Liver (tissue), 9 donors: ENCODE results near the gene BRD3OS. TPM values are rescaled to one million over a fixed set of nuclear protein-coding genes. Genes with fewer than 3 reads are reported as not detected.

Source experiments
- DNase-seq: peaks from one replicate; pipeline ENCODE4 v3.0.0-alpha.2; 2017; ENCODE audit warnings: low spot score
- H3K27ac ChIP-seq, 2 donors: one replicate each; pipeline ENCODE4 v1.7.0; 2013; ENCODE audit warnings: inconsistent platforms in 2 of 2, low read length in 2 of 2, control low read depth in 1 of 2, low read depth in 1 of 2, mild to moderate bottlenecking in 1 of 2
- H3K27me3 ChIP-seq, 4 donors: one replicate each; pipeline versions ENCODE4 v1.6.1 to v1.7.0; 2013; ENCODE audit warnings: low read length in 3 of 4, inconsistent platforms in 1 of 4, mild to moderate bottlenecking in 1 of 4, moderate library complexity in 1 of 4; ENCODE audit not compliant: control insufficient read depth in 4 of 4, insufficient read depth in 4 of 4
- H3K36me3 ChIP-seq, 4 donors: one replicate each; pipeline versions ENCODE4 v1.6.1 to v1.7.0; 2013; ENCODE audit warnings: low read length in 3 of 4, mild to moderate bottlenecking in 3 of 4, low read depth in 1 of 4, moderate library complexity in 1 of 4; ENCODE audit not compliant: control insufficient read depth in 4 of 4, insufficient read depth in 3 of 4
- H3K4me1 ChIP-seq, 4 donors: one replicate each; pipeline versions ENCODE4 v1.6.1 to v1.7.0; 2013; ENCODE audit warnings: low read length in 3 of 4, mild to moderate bottlenecking in 3 of 4, moderate library complexity in 1 of 4; ENCODE audit not compliant: control insufficient read depth in 4 of 4, insufficient read depth in 4 of 4
- H3K4me3 ChIP-seq, 3 donors: one replicate each; pipeline versions ENCODE4 v1.6.1 to v1.7.0; 2013; ENCODE audit warnings: low read length in 3 of 3, control low read depth in 1 of 3, low read depth in 1 of 3, mild to moderate bottlenecking in 1 of 3
- H3K9ac ChIP-seq, 2 donors: one replicate each; pipeline ENCODE4 v1.7.0; 2013; ENCODE audit warnings: low read length in 2 of 2, mild to moderate bottlenecking in 2 of 2, moderate library complexity in 2 of 2, control low read depth in 1 of 2, low read depth in 1 of 2
- H3K9me3 ChIP-seq, 4 donors: one replicate each; pipeline versions ENCODE4 v1.6.1 to v1.7.0; 2013; ENCODE audit warnings: low read length in 3 of 4; ENCODE audit not compliant: control insufficient read depth in 4 of 4
- EGR1 ChIP-seq, 2 donors: IDR thresholded peaks; 2 replicates each; pipeline ENCODE4 v1.6.1; 2016 to 2018; ENCODE audit warnings: antibody characterized with exemption in 2 of 2, low read depth in 2 of 2
- FOXA1 ChIP-seq: IDR thresholded peaks from 2 replicates; pipeline ENCODE4 v1.6.1; 2016; ENCODE audit warnings: antibody characterized with exemption
- FOXA2 ChIP-seq: IDR thresholded peaks from 2 replicates; pipeline ENCODE4 v1.6.1; 2016; ENCODE audit warnings: antibody characterized with exemption
- GABPA ChIP-seq, 2 donors: IDR thresholded peaks in 1 of 2; conservative IDR thresholded peaks in 1 of 2; 2 replicates each; pipeline ENCODE4 v1.6.1; 2016; ENCODE audit warnings: antibody characterized with exemption in 2 of 2, mild to moderate bottlenecking in 1 of 2, moderate library complexity in 1 of 2
- HNF4A ChIP-seq, 2 donors: conservative IDR thresholded peaks; 2 replicates each; pipeline ENCODE4 v1.6.1; 2016; ENCODE audit warnings: antibody characterized with exemption in 2 of 2, mild to moderate bottlenecking in 2 of 2
- HNF4G ChIP-seq: IDR thresholded peaks from 2 replicates; pipeline ENCODE4 v1.6.1; 2016; ENCODE audit warnings: antibody characterized with exemption
- JUND ChIP-seq, 2 donors: IDR thresholded peaks; 2 replicates each; pipeline ENCODE4 v1.6.1; 2016; ENCODE audit warnings: antibody characterized with exemption in 2 of 2
- NR2F2 ChIP-seq: IDR thresholded peaks from 2 replicates; pipeline ENCODE4 v1.6.1; 2016; ENCODE audit warnings: antibody characterized with exemption
- RAD21 ChIP-seq, 2 donors: IDR thresholded peaks; 2 replicates each; pipeline ENCODE4 v1.6.1; 2016; ENCODE audit warnings: antibody characterized with exemption in 2 of 2, mild to moderate bottlenecking in 2 of 2
- RXRA ChIP-seq, 2 donors: IDR thresholded peaks; 2 replicates each; pipeline ENCODE4 v1.6.1; 2017 to 2018; ENCODE audit warnings: antibody characterized with exemption in 2 of 2, mild to moderate bottlenecking in 1 of 2
- SP1 ChIP-seq: IDR thresholded peaks from 2 replicates; pipeline ENCODE4 v1.6.1; 2018; ENCODE audit warnings: antibody characterized with exemption, mild to moderate bottlenecking
- TAF1 ChIP-seq: conservative IDR thresholded peaks from 2 replicates; pipeline ENCODE4 v1.6.1; 2016; ENCODE audit warnings: antibody characterized with exemption, mild to moderate bottlenecking
- YY1 ChIP-seq: IDR thresholded peaks from 2 replicates; pipeline ENCODE4 v1.6.1; 2016; ENCODE audit warnings: antibody characterized with exemption, mild to moderate bottlenecking
- ZBTB33 ChIP-seq: IDR thresholded peaks from 2 replicates; pipeline ENCODE4 v1.6.1; 2016; ENCODE audit warnings: antibody characterized with exemption
- WGBS: extraction: QIAGEN DNeasy Blood & Tissue Kit; methylation state at CpG from one replicate; pipeline ENCODE4 v1.1.7; 2013; 5-methylcytosine and 5-hydroxymethylcytosine counted together
- polyA plus RNA-seq, 2 donors: library from polyadenylated mRNA; stranded (reverse) in 1 of 2; unstranded in 1 of 2; fragments of 200-250 nt in 1 of 2; fragments of >200 nt in 1 of 2; fragmentation: Nextera tagmentation in 1 of 2; extraction: Ambion mirVana in 1 of 2; gene quantifications; one replicate each; pipeline versions ENCODE4 v1.2.1 to v1.2.3, GENCODE V29; 2013 to 2015
- total RNA-seq, 2 donors: library from RNA; depleted of rRNA; stranded (reverse); fragments of >200 nt; gene quantifications; one replicate each; pipeline ENCODE4 v1.2.3, GENCODE V29; 2014
- TF ChIP-seq, protein P1 (sequence below): IDR thresholded peaks from 2 replicates; pipeline ENCODE4 v1.6.1; 2016; ENCODE audit warnings: antibody characterized with exemption, mild to moderate bottlenecking
- TF ChIP-seq, protein P2 (sequence below): fragments of 150-350 bp; IDR thresholded peaks from 2 replicates; pipeline ENCODE4 v1.5.1; 2017; ENCODE audit warnings: improper control_type of control experiment, low read depth, low read length; ENCODE audit not compliant: missing input control
- donor health status: healthy.
- donor health status: healthy.
- donor health status: healthy.
- donor health status: healthy.
- donor health status: healthy.

Gene BRD3OS
- total and polyA plus RNA-seq, 4 donors, result 2.1 to 5.1 (median 2.9) TPM

GRCh38 chr9:134065612-134066419 is 40.5 kb downstream of the BRD3OS start:
- Histone ChIP-seq H3K27ac (peak overlapping the region; percentile 56 to 73), H3K36me3 (no peaks in the 10 kb centered on the region), H3K4me3 (peak overlapping the region; percentile 27 to 92 (median 82)), H3K9ac (peak overlapping the region; percentile 87 to 89), H3K27me3 (no peaks in the 10 kb centered on the region), H3K9me3 (no peaks in the 10 kb centered on the region), H3K4me1 (peaks cover 8 to 43% (median 24%) of the 10 kb centered on the region in 4 donors)
- peak; percentile 45 for DNase-seq
- WGBS, result 19% methylated on average over 28 of the region's 28 CpGs
- TF ChIP-seq, protein P1, sequence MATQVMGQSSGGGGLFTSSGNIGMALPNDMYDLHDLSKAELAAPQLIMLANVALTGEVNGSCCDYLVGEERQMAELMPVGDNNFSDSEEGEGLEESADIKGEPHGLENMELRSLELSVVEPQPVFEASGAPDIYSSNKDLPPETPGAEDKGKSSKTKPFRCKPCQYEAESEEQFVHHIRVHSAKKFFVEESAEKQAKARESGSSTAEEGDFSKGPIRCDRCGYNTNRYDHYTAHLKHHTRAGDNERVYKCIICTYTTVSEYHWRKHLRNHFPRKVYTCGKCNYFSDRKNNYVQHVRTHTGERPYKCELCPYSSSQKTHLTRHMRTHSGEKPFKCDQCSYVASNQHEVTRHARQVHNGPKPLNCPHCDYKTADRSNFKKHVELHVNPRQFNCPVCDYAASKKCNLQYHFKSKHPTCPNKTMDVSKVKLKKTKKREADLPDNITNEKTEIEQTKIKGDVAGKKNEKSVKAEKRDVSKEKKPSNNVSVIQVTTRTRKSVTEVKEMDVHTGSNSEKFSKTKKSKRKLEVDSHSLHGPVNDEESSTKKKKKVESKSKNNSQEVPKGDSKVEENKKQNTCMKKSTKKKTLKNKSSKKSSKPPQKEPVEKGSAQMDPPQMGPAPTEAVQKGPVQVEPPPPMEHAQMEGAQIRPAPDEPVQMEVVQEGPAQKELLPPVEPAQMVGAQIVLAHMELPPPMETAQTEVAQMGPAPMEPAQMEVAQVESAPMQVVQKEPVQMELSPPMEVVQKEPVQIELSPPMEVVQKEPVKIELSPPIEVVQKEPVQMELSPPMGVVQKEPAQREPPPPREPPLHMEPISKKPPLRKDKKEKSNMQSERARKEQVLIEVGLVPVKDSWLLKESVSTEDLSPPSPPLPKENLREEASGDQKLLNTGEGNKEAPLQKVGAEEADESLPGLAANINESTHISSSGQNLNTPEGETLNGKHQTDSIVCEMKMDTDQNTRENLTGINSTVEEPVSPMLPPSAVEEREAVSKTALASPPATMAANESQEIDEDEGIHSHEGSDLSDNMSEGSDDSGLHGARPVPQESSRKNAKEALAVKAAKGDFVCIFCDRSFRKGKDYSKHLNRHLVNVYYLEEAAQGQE, result no peak
- TF ChIP-seq TAF1, result no peak
- TF ChIP-seq, protein P2, sequence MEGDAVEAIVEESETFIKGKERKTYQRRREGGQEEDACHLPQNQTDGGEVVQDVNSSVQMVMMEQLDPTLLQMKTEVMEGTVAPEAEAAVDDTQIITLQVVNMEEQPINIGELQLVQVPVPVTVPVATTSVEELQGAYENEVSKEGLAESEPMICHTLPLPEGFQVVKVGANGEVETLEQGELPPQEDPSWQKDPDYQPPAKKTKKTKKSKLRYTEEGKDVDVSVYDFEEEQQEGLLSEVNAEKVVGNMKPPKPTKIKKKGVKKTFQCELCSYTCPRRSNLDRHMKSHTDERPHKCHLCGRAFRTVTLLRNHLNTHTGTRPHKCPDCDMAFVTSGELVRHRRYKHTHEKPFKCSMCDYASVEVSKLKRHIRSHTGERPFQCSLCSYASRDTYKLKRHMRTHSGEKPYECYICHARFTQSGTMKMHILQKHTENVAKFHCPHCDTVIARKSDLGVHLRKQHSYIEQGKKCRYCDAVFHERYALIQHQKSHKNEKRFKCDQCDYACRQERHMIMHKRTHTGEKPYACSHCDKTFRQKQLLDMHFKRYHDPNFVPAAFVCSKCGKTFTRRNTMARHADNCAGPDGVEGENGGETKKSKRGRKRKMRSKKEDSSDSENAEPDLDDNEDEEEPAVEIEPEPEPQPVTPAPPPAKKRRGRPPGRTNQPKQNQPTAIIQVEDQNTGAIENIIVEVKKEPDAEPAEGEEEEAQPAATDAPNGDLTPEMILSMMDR, result no peak
- peak in 1 of 2 donors; percentile 15 for TF ChIP-seq HNF4A (conservative IDR thresholded peaks at IDR 0.05)
- peak in 1 of 2 donors; percentile 7 for TF ChIP-seq RAD21 (IDR thresholded peaks at IDR 0.05)
- TF ChIP-seq FOXA1, result no peak
- peak in 1 of 2 donors; percentile 37 for TF ChIP-seq RXRA (IDR thresholded peaks at IDR 0.05)
- no peak for TF ChIP-seq NR2F2
- TF ChIP-seq ZBTB33, result no peak
- no peak for TF ChIP-seq GABPA (IDR thresholded peaks at IDR 0.05 in 1 of 2, conservative IDR thresholded peaks at IDR 0.05 in 1 of 2)
- TF ChIP-seq EGR1 (IDR thresholded peaks at IDR 0.05; ENCODE audit: low read depth in 2 of 2), result no peak
- TF ChIP-seq HNF4G, result no peak
- peak; percentile 69 for TF ChIP-seq YY1
- TF ChIP-seq SP1, result no peak
- no peak for TF ChIP-seq JUND (IDR thresholded peaks at IDR 0.05)
- no peak for TF ChIP-seq FOXA2

DNA sequence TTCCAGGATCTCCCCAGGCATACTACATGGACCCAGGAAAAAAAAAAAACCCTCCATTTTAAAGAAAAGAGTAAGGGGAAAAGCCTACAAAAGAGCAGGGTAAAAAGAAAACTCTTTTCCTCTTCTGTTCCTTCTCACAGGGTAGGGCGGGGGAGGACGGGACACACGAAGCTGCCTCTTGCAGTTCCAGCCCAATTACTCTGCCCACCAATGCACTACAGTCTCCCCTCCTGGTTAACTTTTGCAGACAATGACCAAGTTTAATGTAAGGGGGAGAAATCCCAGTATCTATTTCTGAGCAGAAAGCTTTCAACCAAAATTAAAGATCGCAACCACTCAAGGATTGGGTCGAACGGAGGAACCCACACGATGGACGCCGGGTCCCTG is 41.2 kb downstream of the BRD3OS start:
- WGBS, result 3% methylated on average over 9 of the region's 9 CpGs
- DNase-seq, result peak; percentile 38
- TF ChIP-seq FOXA2, result no peak

More for the DNA sequence above, 41.2 kb downstream of the BRD3OS start:
- Histone ChIP-seq H3K9me3 (no peaks in the 10 kb centered on the region), H3K4me1 (peaks cover 1 to 36% (median 20%) of the 10 kb centered on the region in 4 donors), H3K27ac (peak overlapping the region; percentile 56 to 73), H3K36me3 (no peaks in the 10 kb centered on the region), H3K4me3 (peak overlapping the region; percentile 44 to 92 (median 82)), H3K9ac (peak overlapping the region; percentile 87 to 89), H3K27me3 (no peaks in the 10 kb centered on the region)
